Measurements from ENCODE around the gene ST3GAL3. TPM values are rescaled to one million over a fixed set of nuclear protein-coding genes. Genes with fewer than 3 reads are reported as not detected.

Gene ST3GAL3
- total and polyA plus RNA-seq, 7 donors, result 22.2 to 53.2 (median 44.5) TPM

DNA sequence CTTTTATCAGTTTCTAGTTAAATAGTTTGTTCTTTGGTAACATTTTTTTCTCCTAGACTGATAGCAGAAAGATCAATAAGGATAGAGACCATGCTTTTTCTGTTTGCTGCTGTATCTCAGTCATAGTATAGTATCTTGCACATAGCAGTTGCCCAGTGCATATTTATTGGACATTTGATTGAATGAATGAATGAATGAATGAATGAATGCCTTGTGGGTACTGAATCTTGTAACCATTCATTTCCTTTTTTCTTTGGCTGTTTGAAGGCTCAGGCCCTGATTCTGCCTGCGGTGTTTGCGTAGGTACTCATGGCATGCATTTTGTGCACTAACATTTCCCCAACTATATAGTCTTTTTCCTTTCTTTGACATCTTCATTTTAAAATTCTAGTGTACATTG is 83.9 kb downstream of the ST3GAL3 start:
- peaks cover 0 to 13% of the 10 kb centered on the region in 2 donors for H3K36me3 ChIP-seq (ENCODE audit: insufficient read depth in 1 of 2, low read depth in 1 of 2)
- peaks cover 13% of the 10 kb centered on the region for H3K4me1 ChIP-seq
- TF ChIP-seq, protein P1, sequence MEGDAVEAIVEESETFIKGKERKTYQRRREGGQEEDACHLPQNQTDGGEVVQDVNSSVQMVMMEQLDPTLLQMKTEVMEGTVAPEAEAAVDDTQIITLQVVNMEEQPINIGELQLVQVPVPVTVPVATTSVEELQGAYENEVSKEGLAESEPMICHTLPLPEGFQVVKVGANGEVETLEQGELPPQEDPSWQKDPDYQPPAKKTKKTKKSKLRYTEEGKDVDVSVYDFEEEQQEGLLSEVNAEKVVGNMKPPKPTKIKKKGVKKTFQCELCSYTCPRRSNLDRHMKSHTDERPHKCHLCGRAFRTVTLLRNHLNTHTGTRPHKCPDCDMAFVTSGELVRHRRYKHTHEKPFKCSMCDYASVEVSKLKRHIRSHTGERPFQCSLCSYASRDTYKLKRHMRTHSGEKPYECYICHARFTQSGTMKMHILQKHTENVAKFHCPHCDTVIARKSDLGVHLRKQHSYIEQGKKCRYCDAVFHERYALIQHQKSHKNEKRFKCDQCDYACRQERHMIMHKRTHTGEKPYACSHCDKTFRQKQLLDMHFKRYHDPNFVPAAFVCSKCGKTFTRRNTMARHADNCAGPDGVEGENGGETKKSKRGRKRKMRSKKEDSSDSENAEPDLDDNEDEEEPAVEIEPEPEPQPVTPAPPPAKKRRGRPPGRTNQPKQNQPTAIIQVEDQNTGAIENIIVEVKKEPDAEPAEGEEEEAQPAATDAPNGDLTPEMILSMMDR (IDR thresholded peaks at IDR 0.05), result no peak
- H3K27me3 ChIP-seq (ENCODE audit: insufficient read depth in 3 of 3, low read length in 2 of 3), result no peaks in the 10 kb centered on the region
- intact Hi-C loops (cut with DNase I), result no loop called here
- WGBS, 3 donors, result 97 to 100% (median 100%) methylated on average over 2 of the region's 2 CpGs
- no peak overlapping the region for H3K27ac ChIP-seq
- DNase-seq (no peak), ATAC-seq (no peak)
- H3K4me3 ChIP-seq, result no peak overlapping the region
- no peaks in the 10 kb centered on the region for H3K9me3 ChIP-seq

DNA sequence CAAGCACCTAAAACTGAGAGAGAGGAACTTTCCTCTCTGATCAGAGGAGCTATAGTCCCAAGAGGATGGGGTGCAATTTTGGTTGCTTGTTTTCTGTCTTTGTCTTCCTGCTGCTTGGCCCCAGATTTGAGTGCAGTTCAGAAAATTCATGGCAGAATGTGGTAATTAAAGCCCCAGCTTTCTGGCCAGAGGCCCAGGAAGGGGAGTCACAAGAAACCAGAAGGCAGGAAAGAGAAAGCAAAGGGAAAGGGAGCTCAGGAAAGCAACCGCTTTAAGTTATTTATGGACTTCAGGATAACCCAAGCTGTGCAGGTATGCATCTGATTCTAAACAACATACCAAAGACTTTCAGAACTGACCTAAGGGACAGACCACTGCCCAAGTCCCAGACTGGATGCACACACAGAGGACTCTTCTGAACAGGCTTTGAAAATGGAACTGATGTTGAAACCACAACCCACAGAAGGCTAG is 88.8 kb downstream of the ST3GAL3 start:
- ATAC-seq (no peak), DNase-seq (no peak)
- H3K4me1 ChIP-seq, result no peaks in the 10 kb centered on the region
- intact Hi-C loops (cut with DNase I), result no loop called here
- 56 to 75% (median 71%) methylated on average over 1 of the region's 1 CpG for WGBS, 3 donors
- H3K36me3 ChIP-seq (ENCODE audit: insufficient read depth in 1 of 2, low read depth in 1 of 2), result peaks cover 0 to 18% of the 10 kb centered on the region in 2 donors
- H3K9me3 ChIP-seq, result no peaks in the 10 kb centered on the region
- H3K27ac ChIP-seq, result no peak overlapping the region
- H3K4me3 ChIP-seq, result no peak overlapping the region
- TF ChIP-seq, protein P1 (IDR thresholded peaks at IDR 0.05), result no peak
- no peaks in the 10 kb centered on the region for H3K27me3 ChIP-seq (ENCODE audit: insufficient read depth in 3 of 3, low read length in 2 of 3)

DNA sequence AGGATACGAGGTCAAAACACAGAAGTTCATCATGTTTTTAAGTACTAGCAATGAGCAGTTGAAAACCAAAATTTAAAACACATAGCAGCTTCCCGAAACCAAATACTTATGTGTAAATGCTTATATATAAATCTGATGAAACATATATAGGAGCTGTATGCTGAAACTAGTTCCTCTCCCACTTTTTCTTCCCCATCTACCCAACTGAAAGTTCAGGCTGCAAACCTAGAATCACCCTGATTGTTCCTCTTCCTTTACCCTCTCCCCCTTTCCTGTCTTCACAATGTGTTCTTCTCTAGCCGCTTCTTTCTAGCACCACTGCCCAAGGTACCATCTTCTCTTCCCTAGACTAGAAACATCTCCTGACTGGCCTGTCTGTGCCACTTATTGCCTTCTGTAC is 90.6 kb downstream of the ST3GAL3 start:
- Histone ChIP-seq H3K27ac (no peak overlapping the region), H3K4me3 (no peak overlapping the region), H3K9me3 (no peaks in the 10 kb centered on the region), H3K36me3 (ENCODE audit: insufficient read depth in 1 of 2, low read depth in 1 of 2) (peaks cover 0 to 11% of the 10 kb centered on the region in 2 donors), H3K4me1 (no peaks in the 10 kb centered on the region), H3K27me3 (ENCODE audit: insufficient read depth in 3 of 3, low read length in 2 of 3) (no peaks in the 10 kb centered on the region)
- no peak for DNase-seq
- intact Hi-C loops (cut with DNase I), result no loop called here
- 89 to 96% (median 94%) methylated on average over 3 of the region's 3 CpGs for WGBS, 3 donors
- ATAC-seq, result no peak
- TF ChIP-seq, protein P1 (IDR thresholded peaks at IDR 0.05), result no peak

DNA sequence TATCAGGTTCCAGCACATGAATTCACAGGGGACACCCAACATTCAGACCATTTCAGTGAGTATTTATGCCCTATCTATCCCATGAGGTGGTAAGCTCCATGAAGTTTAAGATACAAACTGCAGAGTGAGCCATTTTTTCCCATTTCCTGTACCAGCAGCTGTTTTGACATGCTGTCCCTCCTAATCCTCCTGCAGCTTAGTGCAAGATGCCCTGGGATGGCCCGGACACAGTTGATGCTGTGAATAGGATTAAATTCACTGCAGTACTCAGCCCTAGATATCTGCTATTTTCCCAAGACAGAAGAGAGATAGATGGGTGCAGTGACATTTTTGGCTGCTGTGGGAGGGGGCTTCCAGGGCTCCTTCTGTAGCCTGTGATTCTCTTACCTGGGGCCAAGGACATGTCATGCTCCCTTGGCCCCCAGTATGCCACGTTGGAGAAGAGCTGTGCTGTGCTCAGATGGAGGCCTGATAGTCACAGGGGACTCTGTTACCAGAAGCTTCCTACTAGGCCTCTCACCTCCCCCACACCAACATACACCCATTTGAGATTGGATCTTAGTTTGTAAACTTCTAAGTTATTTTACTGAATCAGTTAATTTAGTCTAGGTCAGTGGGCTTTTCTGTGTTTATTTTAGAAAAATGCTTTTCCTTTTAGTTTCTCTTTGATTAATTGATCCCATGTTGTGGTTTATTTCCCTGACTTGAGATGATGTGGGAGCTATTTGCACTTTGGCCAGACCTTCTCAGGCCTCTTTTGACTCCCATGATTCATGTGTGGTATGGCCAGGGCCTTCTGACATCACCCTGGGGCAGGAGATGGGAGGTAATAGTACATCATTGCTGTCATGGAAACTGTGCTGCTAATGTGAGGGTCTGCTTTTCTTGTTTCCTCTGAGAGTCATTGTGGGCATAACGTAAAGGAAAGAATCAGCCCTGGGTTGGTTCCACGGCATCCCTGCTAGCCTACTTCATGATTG is 92.6 kb downstream of the ST3GAL3 start:
- WGBS, 3 donors, result 64 to 78% (median 71%) methylated on average over 4 of the region's 4 CpGs
- TF ChIP-seq, protein P1 (IDR thresholded peaks at IDR 0.05), result no peak
- H3K27ac ChIP-seq, result no peak overlapping the region
- no peak for ATAC-seq
- H3K4me3 ChIP-seq, result no peak overlapping the region
- peaks cover 0 to 9% of the 10 kb centered on the region in 2 donors for H3K36me3 ChIP-seq (ENCODE audit: insufficient read depth in 1 of 2, low read depth in 1 of 2)
- no peaks in the 10 kb centered on the region for H3K9me3 ChIP-seq
- H3K4me1 ChIP-seq, result no peaks in the 10 kb centered on the region
- intact Hi-C loops (cut with DNase I), result no loop called here
- no peak for DNase-seq
- no peaks in the 10 kb centered on the region for H3K27me3 ChIP-seq (ENCODE audit: insufficient read depth in 3 of 3, low read length in 2 of 3)

All from psoas muscle (tissue), 8 donors.